NCI-H187 treated with DMSO at 0.1 percent for 48 hours (cell line): ENCODE results near the gene SHISAL1.

Experiments used
- DNase-seq: peaks from one replicate; lab custom pipeline; 2025; lab: John Stamatoyannopoulos, UW

The SHISAL1 gene

DNA sequence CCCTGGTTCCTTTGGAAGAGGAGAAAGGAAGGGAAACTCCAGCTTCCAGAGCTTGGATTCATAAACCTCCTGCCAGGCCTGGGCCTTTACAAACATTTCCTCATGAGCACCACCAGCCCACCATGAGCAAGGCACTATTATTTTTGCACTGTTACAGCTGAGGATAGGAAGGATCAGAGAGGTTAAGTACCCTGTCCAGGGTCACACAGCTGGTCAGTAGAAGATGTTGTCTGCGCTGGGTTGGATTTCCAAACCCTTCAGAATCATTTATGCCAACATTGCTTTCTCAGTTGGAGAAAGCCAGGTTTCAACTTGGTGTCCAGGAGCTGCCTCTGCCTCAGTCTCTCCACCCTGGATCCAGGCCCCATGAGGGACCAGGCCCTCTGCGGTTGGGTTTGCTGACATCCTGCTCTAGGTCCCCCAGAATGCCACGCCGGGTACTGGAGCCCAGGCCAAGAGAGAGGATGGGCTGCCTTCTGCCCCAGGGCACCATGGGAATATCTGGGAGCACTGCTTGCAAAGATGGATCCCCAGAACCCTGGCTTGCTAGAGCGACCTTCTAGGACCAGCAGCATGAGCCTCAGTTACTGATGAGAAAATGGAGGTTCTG lies 29.7 kb upstream of the SHISAL1 start:
- DNase-seq: no peak

DNA sequence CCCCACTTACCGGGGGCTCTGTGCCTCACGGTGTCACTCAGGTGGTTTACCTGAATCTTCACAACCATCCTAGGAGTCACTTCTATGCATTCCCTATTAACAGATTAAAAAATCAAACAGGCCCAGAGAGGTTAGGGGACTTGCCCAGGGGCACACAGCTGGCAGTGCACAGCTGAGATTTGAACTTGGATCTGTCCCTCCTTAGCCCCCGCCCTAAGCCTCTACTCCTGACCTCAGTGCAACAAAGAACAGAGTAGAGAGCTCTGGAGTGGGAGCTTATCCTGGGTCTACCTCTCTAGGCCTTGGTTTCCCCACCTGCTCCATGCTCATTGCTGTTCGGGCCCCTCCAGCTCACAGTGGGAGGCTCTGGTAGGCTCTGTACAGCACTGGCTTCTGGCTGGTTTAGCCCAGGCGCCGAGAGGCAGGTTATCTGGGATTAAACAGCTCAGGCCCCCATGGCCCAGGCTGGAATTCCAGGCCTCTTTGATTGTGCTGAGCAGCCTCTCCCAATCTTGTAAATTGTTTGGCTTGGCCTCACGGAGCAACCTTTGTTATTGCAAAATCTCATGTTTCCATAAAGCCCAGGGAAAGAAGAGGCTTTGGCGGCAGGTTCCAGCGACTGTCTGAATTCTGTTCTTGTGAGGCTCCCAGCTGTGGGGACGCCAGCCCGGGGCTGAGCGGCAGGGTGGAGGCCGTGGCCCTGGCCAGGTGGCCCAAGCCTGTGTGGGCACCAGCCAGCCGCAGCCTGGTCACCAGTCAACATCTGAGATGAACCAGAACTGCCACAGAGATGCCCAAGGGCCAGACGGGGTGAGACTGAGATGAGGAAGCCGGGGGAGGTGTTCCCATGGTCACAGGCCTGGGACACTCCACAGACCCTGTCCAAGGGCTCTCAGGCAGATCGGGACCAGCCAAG lies 28.9 kb upstream of the SHISAL1 start:
- no peak for DNase-seq

- DNase-seq: no peak
These were observed 27.8 kb upstream of the SHISAL1 start for GRCh38 chr22:44340271-44341239.

- no peak for DNase-seq
These were observed 26.2 kb upstream of the SHISAL1 start for GRCh38 chr22:44338906-44339305.

DNA sequence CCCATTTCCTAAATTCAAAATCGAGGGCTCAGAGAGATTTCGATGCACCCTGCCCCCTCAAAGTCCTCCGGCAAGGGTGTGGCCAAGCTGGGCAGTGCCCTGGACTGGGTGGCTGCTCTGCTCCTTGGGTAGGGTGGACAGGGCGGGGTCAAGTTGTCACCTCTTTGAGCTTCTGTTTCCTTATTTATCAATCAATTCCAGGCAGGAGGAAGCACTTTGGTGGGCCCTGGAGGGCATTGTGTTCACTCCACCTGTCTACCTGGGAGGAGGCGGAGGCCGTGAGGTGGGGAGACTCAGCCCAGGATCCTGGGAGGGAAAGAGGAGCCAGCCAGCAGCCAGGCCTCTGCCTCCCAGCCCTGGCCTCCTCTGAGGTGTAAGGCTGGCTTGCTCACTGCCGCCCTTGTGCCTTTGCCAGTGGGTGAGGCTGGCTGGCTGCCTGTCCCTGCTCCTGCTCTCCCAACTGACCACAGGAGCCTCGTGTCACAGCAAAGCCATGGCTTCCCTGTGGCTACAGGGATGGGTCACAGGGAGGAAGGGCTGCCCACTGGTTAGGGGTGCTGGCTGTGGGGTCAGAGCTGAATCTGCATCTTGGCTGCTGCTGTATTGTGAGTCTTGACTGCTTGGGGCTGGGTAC lies 25.5 kb upstream of the SHISAL1 start:
- DNase-seq: no peak

GRCh38 chr22:44337678-44338004 lies 24.9 kb upstream of the SHISAL1 start:
- no peak for DNase-seq

DNA sequence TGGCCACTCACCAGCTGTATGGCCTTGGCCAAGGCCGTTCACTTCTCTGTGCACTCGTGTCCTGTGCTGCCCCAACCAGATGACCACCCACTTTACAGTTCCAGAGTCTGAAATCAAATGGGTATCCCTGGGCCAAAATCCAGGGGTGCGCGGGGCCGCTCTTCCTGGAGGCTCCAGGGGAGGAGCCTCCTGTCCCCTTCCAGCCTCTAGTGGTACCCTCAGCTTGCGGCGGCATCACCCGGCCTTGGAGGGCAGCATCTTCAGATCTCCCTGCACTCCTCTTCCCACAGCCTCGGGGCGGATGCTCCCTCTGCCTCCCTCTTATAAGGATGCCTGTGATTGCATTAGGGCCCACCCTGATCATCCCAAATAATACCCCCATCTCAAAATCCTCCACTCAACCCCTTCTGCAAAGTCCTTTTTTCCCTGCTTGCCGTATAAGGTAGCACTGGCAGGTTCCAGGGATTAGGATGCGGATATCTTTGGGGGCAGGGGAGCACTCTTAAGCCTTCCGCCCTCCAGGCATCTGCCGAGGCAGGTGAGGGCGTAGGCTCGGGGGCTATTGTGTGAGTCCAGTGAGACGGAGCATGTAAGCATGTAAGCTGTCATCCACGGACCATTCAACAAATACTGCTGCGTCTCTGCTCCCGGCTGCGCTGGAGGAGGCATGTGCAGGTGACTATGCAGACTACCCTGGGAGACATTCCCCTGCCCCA lies 24.4 kb upstream of the SHISAL1 start:
- no peak for DNase-seq

GRCh38 chr22:44335903-44336803 lies 23.4 kb upstream of the SHISAL1 start:
- DNase-seq: no peak

DNA sequence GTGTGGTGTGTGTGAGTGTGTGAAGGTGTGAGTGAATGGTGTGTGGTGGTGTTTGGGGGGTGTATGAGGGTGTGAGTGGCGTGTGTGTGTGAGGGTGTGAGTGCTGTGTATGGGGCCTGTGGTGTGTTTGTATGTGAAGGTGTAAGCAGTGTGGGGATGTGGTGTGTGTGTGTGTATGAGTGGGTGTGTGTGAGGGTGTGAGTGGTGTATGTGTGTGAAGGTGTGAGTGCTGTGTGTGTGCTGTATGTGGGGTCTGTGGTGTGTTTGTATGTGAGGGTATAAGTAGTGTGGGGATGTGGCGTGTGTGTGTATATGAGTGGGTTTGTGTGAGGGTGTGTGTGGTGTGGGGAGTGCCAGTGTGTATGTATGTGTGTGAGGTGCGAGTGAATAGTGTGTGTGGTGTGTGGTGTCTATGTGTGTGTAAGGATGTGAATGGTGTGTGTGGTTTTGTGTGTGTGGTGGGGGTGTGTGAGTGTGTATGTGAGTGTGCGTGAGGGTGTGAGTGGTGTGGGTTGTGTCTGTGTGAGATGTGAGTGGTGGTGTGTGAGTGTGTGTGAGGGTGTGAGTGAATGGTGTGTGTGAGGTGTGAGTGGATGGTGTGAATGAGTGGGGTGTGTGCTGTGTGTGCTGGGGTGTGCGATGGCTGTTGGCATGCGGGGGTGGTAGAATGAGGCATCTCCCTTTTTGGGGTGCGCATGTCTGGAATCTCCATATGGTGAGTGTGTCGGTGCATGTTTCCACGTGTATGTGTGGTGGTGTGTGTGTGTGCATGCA lies 22.5 kb upstream of the SHISAL1 start:
- DNase-seq: no peak

- DNase-seq: no peak
These were observed 21.3 kb upstream of the SHISAL1 start for GRCh38 chr22:44333847-44334635.

- DNase-seq: no peak
These were observed 20.2 kb upstream of the SHISAL1 start for GRCh38 chr22:44332946-44333345.

DNA sequence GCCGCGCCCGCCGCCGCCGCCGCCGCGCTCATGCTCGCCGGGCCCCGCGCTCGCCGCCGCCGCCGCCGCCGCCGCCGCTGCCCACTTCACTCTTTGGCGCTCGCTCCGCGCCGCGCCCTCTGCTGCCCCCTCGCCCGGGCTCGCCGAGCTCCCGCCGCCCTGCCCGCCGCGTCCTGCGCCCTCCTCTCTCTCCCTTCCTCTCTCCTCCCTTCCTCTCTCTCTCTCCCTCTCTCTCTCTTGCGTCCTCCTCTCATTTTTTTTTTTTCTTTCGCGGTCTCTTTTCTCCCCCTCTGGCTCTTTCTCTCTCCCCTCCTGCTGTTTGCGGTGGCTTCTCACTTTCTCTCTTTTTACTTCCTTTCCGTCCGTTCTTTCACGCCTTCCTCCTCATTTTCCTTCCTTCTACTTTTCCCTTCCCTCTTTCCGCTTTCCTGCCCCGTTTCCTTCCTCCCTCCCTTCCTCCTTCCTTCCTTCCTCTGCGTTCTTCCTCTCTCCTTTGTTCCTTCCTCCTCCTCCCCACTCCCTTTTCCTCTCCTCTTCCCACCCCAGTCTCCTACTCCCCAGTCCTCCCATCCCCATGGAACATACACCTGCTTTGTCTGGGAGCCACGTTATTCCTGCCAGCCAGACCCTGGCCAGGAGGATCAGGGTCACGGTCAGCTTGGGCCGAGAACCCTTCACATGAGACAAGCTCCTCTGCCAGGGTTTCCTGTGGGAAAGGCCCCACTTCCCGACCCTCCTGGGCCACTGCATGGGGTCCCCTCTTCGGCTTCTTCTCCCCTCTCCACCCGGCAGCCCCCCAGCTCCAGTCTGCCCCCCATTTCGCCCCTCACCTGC lies 19.3 kb upstream of the SHISAL1 start:
- DNase-seq: no peak

DNA sequence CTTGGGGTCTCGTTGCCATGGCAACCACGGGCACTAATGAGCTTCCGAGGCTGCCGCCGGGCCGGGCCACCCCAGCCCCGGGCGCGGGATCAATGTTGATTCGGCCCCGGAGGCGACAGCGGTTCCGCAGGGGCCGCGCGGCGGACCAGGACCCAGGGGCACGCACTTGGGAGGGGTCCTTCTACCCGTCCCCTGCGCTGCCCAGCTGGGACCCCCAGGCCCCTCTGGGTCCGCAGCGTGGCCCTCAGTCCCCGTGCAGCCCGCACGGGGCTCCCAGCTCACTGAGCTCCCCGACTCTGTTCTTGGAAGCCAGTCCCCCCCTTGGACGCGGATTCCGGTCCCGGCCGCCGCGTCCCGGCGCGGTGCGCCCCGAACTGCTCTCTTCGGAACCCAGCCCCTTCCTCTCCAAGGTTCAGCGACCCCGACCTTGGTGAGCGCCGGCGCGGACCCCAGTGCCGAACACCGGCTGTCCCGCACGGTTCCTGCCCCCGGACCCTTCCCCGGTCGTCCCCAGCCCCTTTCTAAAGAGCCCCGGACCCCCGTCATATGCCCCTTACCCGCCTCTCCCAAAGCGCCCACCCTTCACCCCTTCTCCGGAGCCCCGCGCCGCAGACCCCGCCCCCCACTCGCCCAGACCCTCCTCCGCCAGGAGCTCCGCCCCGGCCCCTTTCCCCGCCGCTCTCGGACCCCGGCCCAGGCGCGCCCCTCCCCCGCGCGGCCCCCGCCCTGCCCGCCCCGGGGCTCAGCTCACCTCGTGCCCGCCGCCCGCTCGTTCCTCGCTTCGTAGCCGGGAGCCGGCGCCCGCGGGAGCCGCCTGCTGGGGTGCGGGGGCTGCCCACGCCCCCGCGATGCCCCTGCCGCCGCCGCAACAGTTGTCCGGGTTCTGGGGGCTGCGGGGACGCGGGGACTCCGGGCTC lies 18.3 kb upstream of the SHISAL1 start:
- DNase-seq: no peak

DNA sequence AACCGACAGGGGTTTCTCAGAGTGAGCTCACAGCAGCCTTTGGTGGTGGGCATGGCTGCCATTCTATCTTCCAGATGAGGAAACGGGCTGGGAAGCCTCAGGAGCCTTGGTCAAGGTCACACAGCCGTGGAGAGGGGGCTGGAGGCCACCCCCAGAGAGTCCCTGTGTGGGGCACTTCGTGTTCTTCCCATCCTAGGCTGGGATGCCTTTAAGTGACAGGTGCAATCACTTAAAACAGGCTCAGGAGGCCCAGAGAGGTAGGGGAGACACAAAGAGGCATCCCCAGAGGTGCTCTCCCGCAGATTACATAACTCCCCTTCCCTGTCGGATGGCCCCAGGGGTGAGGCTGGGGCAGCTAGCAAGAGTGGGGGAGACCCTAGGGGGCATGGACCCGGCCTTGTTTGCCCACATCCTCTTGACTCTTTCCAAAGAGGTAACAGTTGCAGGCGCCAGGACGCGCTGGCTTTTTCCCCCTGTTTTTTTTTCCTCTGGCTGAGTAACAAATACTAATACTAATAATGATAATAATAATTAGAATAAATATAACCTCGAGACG lies 17.5 kb upstream of the SHISAL1 start:
- DNase-seq: no peak

GRCh38 chr22:44329179-44329796 lies 16.5 kb upstream of the SHISAL1 start:
- DNase-seq: no peak

DNA sequence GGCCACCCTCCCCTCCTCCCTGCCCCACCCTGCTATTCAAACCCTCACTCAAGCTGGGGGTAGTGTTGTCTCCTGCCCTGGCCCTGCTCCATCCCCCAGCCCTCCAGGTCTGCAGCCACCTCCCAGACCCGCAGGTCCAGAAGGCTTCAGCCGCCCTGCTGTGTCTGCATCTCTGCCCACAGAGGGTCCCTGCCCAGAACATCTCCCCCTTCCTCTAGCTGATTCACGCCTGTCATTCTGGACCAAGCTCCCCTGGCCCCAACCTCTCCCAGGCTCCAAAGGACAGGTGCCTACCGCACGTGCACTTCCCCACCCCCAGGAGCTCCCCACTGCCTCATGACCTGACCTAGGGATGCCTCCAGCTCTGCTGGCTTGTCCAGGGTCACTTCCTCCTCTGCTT lies 16.0 kb upstream of the SHISAL1 start:
- DNase-seq: no peak
